HEK293 (cell line): Measurements from ENCODE around the gene ATP8A1.

ENCODE experiments used
- CTCF ChIA-PET: fragments of 350-600 bp; formaldehyde crosslinking; extraction: SDS; loops from one replicate; lab custom pipeline; 2021; ENCODE audit warnings: antibody characterized with exemption; lab: Yijun Ruan, JAX
- POLR2A ChIA-PET: fragments of 300-600 bp; formaldehyde crosslinking; extraction: SDS; loops from one replicate; lab custom pipeline; 2020; ENCODE audit warnings: antibody characterized with exemption, inconsistent platforms; lab: Yijun Ruan, JAX
- H3K27ac ChIP-seq: fragments of 200-500 bp; sonication (Bioruptor generic); 2 replicates; pipeline ENCODE4 v1.5.1; 2014; ENCODE audit warnings: low read depth, low read length, control low read depth, inconsistent platforms; ENCODE audit errors: extremely low read depth
- H3K36me3 ChIP-seq, 2 experiments: fragments of 200-500 bp in 1 of 2; sonication (Bioruptor generic) in 1 of 2; 1 replicate in 1 of 2; 2 replicates in 1 of 2; pipeline ENCODE4 v1.5.1; 2014 to 2017; ENCODE audit warnings: inconsistent platforms in 2 of 2, low read length in 2 of 2; ENCODE audit not compliant: control insufficient read depth in 2 of 2, insufficient read depth in 1 of 2
- H3K4me1 ChIP-seq: fragments of 200-500 bp; sonication (Bioruptor generic); 2 replicates; pipeline ENCODE4 v1.5.1; 2014; ENCODE audit warnings: mild to moderate bottlenecking, low read length, inconsistent platforms; ENCODE audit not compliant: control insufficient read depth, insufficient read depth
- H3K4me3 ChIP-seq: 2 replicates; pipeline ENCODE4 v1.5.1; 2011; ENCODE audit warnings: low read depth, mild to moderate bottlenecking, control low read depth, low read length, moderate library complexity
- H3K9me3 ChIP-seq: fragments of 200-500 bp; sonication (Bioruptor generic); 2 replicates; pipeline ENCODE4 v1.5.1; 2014; ENCODE audit warnings: low read depth, low read length, inconsistent platforms; ENCODE audit not compliant: control insufficient read depth, insufficient read depth
- PATZ1 ChIP-seq: fragments of 450-650 bp; formaldehyde crosslinking; IDR thresholded peaks from 2 replicates; pipeline ENCODE4 v1.5.1; 2016; ENCODE audit warnings: missing biosample characterization, missing genetic modification characterization
- PRDM1 ChIP-seq: fragments of 450-650 bp; formaldehyde crosslinking; IDR thresholded peaks from 2 replicates; pipeline ENCODE4; 2016; ENCODE audit warnings: missing biosample characterization, missing genetic modification characterization
- PRDM2 ChIP-seq: fragments of 450-650 bp; formaldehyde crosslinking; IDR thresholded peaks from 2 replicates; pipeline ENCODE4 v1.5.1; 2016; ENCODE audit warnings: missing biosample characterization, missing genetic modification characterization, borderline replicate concordance
- SALL2 ChIP-seq: fragments of 450-650 bp; formaldehyde crosslinking; IDR thresholded peaks from 2 replicates; pipeline ENCODE4 v1.5.0; 2017; ENCODE audit warnings: missing biosample characterization, mild to moderate bottlenecking, missing genetic modification characterization, borderline replicate concordance
- SCRT2 ChIP-seq: fragments of 450-650 bp; formaldehyde crosslinking; IDR thresholded peaks from 2 replicates; pipeline ENCODE4 v1.5.1; 2016; ENCODE audit warnings: missing biosample characterization, missing genetic modification characterization
- ZIC2 ChIP-seq: fragments of 450-650 bp; formaldehyde crosslinking; IDR thresholded peaks from 2 replicates; pipeline ENCODE4 v1.5.1; 2016; ENCODE audit warnings: missing biosample characterization, missing genetic modification characterization
- ZNF146 ChIP-seq: fragments of 450-650 bp; formaldehyde crosslinking; IDR thresholded peaks from 2 replicates; pipeline ENCODE4 v1.5.1; 2016; ENCODE audit warnings: missing biosample characterization, missing genetic modification characterization
- ZNF221 ChIP-seq: fragments of 450-650 bp; formaldehyde crosslinking; IDR thresholded peaks from 2 replicates; pipeline ENCODE4 v1.5.1; 2017; ENCODE audit warnings: missing biosample characterization, missing genetic modification characterization, borderline replicate concordance
- ZNF324 ChIP-seq: fragments of 450-650 bp; formaldehyde crosslinking; IDR thresholded peaks from 2 replicates; pipeline ENCODE4 v1.5.1; 2016; ENCODE audit warnings: missing biosample characterization, missing genetic modification characterization
- ZNF341 ChIP-seq: fragments of 450-650 bp; formaldehyde crosslinking; IDR thresholded peaks from 2 replicates; pipeline ENCODE4; 2016; ENCODE audit warnings: low read depth, missing biosample characterization, missing genetic modification characterization
- ZNF701 ChIP-seq: fragments of 450-650 bp; formaldehyde crosslinking; IDR thresholded peaks from 2 replicates; pipeline ENCODE4 v1.5.1; 2016; ENCODE audit warnings: missing biosample characterization, missing genetic modification characterization
- ZNF747 ChIP-seq: fragments of 450-650 bp; formaldehyde crosslinking; IDR thresholded peaks from 2 replicates; pipeline ENCODE4 v1.5.1; 2016; ENCODE audit warnings: missing biosample characterization, missing genetic modification characterization
- TF ChIP-seq, protein P1 (sequence below): fragments of 450-650 bp; formaldehyde crosslinking; IDR thresholded peaks from 2 replicates; pipeline ENCODE4 v1.5.1; 2016; ENCODE audit warnings: missing biosample characterization, missing genetic modification characterization, low read depth

Gene ATP8A1

DNA sequence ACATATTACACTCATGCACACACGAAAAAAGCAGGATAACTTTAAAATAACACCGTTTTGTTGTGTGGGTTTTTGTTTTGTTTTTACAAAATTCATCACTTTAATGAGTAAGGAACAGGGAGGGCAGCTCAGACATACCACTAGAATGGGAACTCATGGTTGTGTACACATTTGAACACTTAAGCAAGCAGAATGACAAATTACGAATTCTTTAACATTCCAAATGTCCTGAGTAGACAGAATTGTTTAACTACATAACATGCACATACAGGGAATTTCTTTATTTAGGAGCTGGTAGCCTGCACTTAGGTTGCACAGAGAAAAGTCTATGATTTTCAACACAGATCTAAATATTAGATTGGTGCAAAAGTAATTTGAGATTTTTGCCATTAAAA is 96.4 kb downstream of the ATP8A1 start:
- TF ChIP-seq, protein P1, sequence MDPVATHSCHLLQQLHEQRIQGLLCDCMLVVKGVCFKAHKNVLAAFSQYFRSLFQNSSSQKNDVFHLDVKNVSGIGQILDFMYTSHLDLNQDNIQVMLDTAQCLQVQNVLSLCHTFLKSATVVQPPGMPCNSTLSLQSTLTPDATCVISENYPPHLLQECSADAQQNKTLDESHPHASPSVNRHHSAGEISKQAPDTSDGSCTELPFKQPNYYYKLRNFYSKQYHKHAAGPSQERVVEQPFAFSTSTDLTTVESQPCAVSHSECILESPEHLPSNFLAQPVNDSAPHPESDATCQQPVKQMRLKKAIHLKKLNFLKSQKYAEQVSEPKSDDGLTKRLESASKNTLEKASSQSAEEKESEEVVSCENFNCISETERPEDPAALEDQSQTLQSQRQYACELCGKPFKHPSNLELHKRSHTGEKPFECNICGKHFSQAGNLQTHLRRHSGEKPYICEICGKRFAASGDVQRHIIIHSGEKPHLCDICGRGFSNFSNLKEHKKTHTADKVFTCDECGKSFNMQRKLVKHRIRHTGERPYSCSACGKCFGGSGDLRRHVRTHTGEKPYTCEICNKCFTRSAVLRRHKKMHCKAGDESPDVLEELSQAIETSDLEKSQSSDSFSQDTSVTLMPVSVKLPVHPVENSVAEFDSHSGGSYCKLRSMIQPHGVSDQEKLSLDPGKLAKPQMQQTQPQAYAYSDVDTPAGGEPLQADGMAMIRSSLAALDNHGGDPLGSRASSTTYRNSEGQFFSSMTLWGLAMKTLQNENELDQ (tag by site-specific recombination), result no peak
- Histone ChIP-seq H3K9me3 (no peaks in the 10 kb centered on the region), H3K27ac (no peak overlapping the region), H3K4me1 (no peaks in the 10 kb centered on the region), H3K4me3 (no peak overlapping the region), H3K36me3 (no peaks in the 10 kb centered on the region)
- POLR2A ChIA-PET, result no interaction called here
- CTCF ChIA-PET, result interaction anchor here (0.6 to 0.8 kb wide), 2 partner anchors 40 to 677 kb away, joined by 3 to 5 read pairs; no protein-coding TSS in a partner anchor

- no peak overlapping the region for H3K4me3 ChIP-seq
- no peaks in the 10 kb centered on the region for H3K4me1 ChIP-seq
- no peaks in the 10 kb centered on the region for H3K36me3 ChIP-seq
- H3K27ac ChIP-seq, result no peak overlapping the region
- POLR2A ChIA-PET, result no interaction called here
- CTCF ChIA-PET, result interaction anchor here (0.6 kb wide), 1 partner anchor 287 kb away, joined by 3 read pairs; no protein-coding TSS in a partner anchor
- TF ChIP-seq SALL2, result no peak
- TF ChIP-seq PATZ1 (tag by site-specific recombination), result no peak
- no peak for TF ChIP-seq SCRT2 (tag by site-specific recombination)
- TF ChIP-seq ZNF146 (tag by site-specific recombination), result no peak
- TF ChIP-seq PRDM1 (tag by site-specific recombination), result no peak
- TF ChIP-seq ZIC2, result no peak
- no peak for TF ChIP-seq PRDM2 (tag by site-specific recombination)
- no peak for TF ChIP-seq ZNF701 (tag by site-specific recombination)
- TF ChIP-seq ZNF747 (tag by site-specific recombination), result no peak
- TF ChIP-seq ZNF324 (tag by site-specific recombination), result no peak
- TF ChIP-seq ZNF341, result no peak
- TF ChIP-seq ZNF221, result no peak
- H3K9me3 ChIP-seq, result no peaks in the 10 kb centered on the region
These were observed 98.7 kb downstream of the ATP8A1 start for GRCh38 chr4:42558156-42558555.
